GM19035 (cell line): ENCODE measurements around the gene CRADD.
A peak's percentile ranks its signal among the peaks of the same experiment; 100 is the strongest.
"Not testable (repeated sequence)": the region's sequence is repeated elsewhere in the genome, so short reads cannot be mapped to it uniquely, and the experiment has no call there.

ENCODE experiments used
- ATAC-seq: cut with Tn5 transposase; IDR thresholded peaks from one replicate; pipeline ENCODE4 v1.9.1; 2021; ENCODE audit not compliant: unreplicated experiment

The CRADD gene

GRCh38 chr12:93677195-93678064 is at the start of gene CRADD:
Gene CRADD (plus strand): TSS chr12:93677375.
- peak; percentile 93 for ATAC-seq

DNA sequence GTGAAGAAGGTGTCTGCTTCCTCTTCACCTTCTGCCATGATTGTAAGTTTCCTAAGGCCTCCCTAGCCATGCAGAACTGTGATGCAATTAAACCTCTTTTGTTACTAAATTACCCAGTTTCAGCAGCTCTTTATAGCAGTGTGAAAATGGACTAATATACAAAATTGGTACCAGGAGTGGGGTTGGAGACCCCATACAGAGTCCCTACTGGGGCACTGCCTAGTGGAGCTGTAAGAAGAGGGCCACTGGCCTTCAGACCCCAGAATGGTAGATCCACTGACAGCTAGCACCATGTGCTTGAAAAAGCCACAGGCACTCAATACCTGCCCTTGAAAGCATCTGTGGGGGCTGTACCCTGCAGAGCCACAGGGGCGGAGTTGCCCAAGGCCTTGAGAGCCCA is 44.8 kb upstream of the CRADD start:
- ATAC-seq, result no peak

DNA sequence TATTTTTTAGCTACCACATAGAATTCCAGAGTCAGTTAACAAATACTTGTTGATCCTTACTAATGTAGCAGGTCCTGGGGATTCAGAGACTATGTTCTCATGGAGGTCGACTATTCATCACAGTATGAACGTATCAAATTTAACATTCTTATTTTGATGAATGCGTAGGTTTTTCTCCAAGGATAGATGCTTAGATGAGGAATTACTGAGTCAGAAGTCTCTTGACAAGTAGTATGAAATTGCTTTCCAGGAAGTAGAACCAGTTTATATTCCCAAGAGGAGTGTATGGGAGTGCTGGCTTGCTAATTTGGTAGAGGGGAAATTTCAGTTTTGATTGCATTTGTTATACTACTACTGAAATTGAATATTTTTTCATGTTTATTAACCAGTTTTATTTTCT is 42.8 kb upstream of the CRADD start:
- ATAC-seq, result no peak

- ATAC-seq, result no peak
These were observed 40.5 kb upstream of the CRADD start for GRCh38 chr12:93636708-93637107.

DNA sequence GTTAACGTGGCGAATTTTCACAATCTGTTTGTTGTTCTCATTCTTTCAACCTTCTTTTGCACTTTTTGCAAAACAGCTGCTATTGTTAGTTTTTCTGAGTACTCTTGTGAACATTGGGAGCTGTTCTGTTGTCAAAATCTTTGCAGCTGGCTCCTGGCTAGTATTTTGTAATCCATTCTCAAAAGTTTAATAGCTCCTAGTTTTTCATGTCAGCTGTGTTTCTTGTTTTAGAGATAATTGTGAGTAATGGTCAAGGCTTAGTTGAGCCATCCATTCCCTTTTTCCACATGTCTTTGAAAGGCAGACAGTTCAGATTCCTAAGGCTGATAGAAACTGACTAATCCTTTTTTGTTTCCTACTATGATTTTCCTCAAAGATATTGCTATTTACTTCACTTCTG is 39.1 kb upstream of the CRADD start:
- no peak for ATAC-seq

DNA sequence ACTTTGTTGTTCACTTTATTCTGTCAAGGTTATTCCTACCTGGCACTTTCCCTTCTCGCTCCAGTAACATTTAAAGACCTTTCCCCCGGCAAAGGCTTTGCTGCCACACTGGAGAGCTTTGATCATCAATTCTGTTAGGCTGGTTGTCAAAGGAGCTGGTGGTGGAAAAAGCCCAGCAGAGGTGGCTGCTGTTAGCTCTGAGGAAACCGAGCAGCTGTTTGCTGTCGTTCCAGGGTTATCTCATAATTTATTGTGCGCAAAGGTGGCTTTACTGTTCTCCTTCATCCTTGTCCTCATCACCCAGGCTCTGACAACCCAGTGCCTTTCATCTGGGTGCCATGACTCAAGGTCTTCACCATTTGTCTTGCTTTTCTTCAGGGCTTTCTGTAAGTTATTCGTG is 38.2 kb upstream of the CRADD start:
- ATAC-seq, result no peak

DNA sequence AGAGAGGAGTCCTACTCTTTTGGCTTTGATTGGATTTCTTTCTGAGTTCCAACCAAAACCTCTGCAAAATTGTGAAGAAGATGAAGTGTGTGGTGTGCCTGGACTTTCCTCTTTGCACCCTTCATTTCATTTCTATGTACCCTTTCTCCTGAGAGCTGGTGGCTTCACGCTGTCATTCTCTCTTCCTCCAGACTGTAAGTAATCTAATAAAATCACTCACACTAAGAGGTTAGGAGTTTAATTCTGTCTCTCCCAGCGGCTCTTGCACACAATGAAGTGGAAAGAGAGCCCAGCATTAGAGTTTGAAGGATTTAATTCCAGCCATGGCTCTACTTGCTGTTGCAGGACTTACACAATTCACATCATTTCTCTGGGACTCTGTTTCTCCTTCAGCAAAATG is 37.8 kb upstream of the CRADD start:
- no peak for ATAC-seq

DNA sequence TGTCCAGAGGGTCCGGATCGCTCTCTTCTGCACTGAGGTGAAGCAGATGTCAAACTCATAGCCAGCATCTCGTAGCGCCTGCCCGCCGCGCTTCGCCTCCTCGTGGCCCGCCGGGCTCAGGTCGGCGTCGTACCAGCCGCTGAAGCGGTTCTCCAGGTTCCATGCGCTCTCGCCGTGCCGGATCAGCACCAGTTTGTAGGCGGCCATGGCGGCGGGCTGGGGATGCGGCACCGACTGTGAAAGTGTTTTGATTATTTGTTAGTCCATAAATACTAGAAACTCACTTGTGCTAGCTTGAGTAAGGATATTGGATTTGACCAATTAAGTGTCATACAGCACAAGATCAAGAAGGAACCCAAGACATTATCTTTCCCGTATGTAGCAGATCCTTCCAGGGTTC is 35.8 kb upstream of the CRADD start:
- not testable (repeated sequence) for ATAC-seq

DNA sequence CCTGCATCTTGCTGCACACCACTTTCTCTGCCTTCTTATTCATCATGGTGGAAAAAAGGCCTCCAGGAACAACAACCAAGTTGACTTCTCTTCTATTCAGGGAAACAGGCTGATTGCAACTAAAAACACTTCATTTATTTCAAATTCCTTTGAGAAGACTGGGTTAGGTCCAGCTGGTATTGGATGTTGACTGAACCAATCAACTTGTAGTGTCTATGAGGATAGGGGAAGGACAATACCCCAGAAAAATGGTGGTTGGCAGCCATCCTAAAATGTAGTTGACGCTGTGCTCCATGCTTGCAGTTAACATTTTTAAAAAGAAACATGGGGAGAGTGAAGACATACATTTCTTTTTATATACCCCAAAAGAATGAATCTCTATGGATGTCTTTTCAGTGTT is 34.4 kb upstream of the CRADD start:
- ATAC-seq, result no peak

DNA sequence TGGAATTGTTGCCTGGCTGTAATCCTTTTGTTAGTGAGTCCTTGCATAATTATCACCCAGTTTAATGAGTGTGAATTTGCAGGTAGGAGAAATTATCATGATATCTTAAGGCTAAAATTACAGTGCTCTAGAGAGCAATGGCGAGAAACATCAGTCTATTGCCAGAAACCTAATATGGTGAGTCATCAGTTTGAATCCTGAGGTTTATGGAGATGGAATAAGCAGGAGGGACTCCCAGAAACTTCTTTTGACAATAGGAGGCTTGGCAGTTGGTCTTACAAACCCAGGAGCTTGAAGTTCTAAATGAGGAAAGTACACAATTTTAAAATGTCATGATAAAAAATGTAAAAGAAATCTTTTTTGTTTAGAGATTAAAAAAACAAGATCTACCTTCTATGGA is 31.5 kb upstream of the CRADD start:
- ATAC-seq, result no peak

GRCh38 chr12:93650626-93651025 is 26.5 kb upstream of the CRADD start:
- ATAC-seq, result no peak

DNA sequence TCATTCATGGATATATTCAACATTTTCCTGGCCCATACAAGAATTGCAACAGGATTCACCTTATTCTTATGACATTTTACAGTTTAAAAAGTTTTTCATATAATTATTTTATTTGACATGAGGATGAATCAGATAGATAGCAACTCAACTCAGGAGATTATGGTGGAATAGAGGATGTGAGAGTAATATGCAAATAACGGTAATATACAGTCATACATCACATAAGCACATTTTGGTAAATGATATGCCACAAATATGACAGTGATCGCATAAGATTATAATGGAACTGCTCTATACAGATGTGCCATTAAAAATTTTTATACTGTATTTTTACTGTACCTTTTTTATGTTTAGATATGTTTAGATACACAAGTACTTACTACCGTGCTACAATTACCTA is 24.1 kb upstream of the CRADD start:
- ATAC-seq, result no peak

GRCh38 chr12:93653712-93654111 is 23.5 kb upstream of the CRADD start:
- no peak for ATAC-seq

GRCh38 chr12:93654421-93654820 is 22.8 kb upstream of the CRADD start:
- ATAC-seq, result no peak

- no peak for ATAC-seq
These were observed 20.1 kb upstream of the CRADD start for GRCh38 chr12:93657071-93657470.

GRCh38 chr12:93661021-93661420 is 16.2 kb upstream of the CRADD start:
- no peak for ATAC-seq

- no peak for ATAC-seq
These were observed 14.0 kb upstream of the CRADD start for GRCh38 chr12:93663006-93663728.

- no peak for ATAC-seq
These were observed 13.5 kb upstream of the CRADD start for GRCh38 chr12:93663729-93664084.

GRCh38 chr12:93664573-93665138 is 12.5 kb upstream of the CRADD start:
- no peak for ATAC-seq

- ATAC-seq, result no peak
These were observed 9.5 kb upstream of the CRADD start for GRCh38 chr12:93667672-93668071.

DNA sequence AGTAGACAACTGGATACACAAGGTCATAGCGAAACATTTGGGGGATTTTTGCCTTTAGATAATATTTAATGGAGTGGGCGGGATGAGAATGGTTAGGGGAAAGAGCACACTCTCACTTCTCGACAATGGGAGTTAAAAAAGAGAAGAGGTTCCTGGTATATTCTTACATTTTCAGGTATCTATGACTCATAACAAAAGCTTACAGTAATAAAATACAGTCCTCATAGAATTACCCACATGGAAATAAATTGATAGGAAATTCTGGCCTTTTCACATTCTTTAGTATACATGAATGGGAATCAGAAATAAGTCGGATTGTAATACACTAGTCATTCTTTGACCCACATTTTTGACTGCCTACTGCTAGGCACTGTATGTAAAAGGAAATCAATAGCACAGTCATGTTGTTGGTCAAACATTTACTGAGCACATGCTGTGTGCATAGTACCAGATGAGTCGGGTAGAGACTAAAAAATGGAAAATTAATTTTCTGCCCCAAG is 8.2 kb upstream of the CRADD start:
- ATAC-seq, result no peak

GRCh38 chr12:93669452-93669851 is 7.7 kb upstream of the CRADD start:
- ATAC-seq, result no peak
